OCI-M2 (cell line): ENCODE measurements around the gene CDKL5.
"Not testable (repeated sequence)": the region's sequence is repeated elsewhere in the genome, so short reads cannot be mapped to it uniquely, and the experiment has no call there.

ENCODE experiments used
- DNase-seq: peaks from one replicate; lab custom pipeline; 2025; ENCODE audit not compliant: unreplicated experiment; lab: John Stamatoyannopoulos, UW

CDKL5 gene

DNA sequence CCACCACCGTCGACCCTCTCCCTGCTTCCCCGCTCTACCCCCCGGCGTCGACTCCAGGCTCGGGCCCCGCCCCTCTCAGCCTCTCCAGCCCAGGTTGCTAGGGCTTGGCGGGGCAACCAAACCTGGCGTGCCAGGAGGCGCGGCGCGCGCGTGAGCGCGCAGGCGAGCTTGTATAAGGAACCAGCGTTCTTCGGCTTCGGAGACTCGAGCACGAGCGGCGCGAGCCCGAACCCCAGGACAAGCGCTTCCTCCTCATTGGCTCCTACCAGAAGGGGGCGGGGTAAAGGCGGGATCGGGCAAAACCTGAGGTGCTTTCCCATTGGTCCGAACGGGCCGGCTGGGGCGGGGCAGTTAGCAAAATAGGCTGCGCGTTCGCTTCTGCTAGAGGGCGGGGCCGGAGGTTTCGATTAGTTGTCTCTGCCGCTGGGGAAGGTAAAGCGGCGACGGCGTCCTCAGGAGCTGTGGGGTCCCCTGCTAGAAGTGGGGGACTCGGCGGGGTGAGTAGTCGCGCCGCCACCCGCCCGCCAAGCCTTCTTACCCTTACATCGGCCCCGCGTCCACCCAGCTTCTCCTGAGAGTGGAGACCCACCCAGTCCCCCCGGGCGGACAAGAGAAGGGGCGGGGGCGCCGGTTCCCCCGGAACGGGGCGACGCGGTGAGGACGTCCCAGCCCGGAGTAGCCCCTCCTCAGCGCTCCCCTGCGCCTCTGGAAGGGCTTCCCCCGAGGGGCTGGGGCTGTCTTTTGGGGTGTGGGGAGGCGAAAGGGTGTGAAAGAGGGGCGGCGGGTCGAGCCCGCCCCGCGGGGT, at the start of gene CDKL5:
Gene CDKL5, plus strand, starts transcription at position 410 of the 805 bp plus-strand sequence. CDS start 81,489 bp downstream, outside the sequence.
- peak; percentile 73 for DNase-seq

DNA sequence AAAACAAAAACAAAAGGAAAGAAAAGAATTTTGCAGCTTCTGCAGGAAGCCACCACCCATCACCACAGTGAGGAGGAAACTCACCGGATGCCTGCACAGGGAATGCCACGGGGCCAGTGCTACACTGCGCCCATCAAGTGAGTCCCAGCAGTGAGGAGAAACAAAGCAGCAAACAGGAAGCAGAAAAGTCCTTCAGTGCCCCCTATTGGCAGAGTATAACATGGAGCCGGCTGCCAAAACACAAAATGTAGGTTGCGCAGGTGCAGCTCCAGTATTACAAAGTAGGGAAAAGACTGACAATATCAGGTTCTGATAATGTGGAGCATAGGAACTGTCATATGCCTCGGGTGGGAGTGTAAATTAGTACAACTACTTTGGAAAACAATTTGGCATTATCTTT, 47.6 kb upstream of the CDKL5 start:
- no peak for DNase-seq

DNA sequence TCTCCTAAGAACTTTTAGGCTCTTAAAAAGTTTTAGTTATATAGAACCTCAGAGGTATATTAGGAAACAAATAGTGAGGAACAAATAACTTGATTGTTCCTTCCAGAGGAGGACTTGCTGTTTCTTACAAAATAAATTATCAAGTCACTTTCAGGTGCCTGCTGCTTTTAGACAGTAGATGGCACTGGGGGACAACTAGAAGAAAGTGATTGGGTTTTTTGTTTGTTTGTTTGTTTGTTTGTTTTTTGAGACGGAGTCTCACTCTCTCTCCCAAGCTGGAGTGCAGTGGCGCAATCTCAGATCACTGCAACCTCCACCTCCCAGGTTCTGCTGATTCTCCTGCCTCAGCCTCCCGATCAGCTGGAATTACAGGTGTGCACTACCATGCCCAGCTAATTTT, 35.4 kb upstream of the CDKL5 start:
- DNase-seq = no peak

DNA sequence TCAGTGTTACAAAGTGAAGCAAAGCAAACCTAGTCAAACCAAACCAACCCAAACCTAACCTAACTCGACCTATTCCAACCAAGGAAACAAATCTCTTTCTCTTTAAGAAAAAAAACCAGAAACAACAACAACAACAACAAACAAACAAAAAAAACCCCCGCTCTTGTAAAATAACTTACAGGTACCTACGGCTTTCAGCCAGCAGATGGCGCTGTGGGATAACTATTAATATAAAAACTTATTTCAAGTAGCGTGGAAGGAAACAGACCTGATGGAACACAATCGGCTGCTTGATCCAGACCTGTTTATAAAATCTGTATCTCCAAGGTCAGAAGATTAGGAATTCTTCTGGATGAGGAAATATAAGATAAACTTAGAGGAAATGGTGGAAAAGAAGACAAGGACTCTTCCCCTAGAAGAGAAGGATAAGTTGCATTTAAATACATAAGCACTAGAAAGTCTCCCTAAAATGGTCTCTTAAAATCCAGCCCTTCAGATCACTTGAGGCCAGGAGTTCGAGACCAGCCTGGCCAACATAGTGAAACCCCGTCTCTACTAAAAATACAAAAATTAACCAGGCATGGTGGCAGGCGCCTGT, 34.4 kb upstream of the CDKL5 start:
- no peak for DNase-seq

DNA sequence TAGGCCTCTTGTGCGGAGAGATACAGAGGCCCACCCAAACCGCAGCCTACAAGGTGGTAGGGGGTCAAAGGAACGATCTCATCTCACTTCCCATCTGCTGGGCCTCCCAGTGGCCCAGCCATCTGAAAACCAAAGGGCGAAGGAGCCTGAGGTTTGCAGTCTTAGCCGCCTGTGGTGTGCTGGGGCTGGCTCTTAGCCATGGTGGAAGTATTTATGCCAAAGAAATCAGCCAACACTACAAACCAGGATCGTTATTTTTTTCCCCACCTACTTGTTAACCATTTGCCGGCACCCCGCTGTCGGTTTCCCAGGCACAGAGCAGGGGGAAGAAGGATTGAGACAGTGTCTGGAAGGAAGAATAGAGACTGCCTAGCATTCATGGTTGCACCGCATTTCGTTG, 30.9 kb upstream of the CDKL5 start:
- DNase-seq = no peak

DNA sequence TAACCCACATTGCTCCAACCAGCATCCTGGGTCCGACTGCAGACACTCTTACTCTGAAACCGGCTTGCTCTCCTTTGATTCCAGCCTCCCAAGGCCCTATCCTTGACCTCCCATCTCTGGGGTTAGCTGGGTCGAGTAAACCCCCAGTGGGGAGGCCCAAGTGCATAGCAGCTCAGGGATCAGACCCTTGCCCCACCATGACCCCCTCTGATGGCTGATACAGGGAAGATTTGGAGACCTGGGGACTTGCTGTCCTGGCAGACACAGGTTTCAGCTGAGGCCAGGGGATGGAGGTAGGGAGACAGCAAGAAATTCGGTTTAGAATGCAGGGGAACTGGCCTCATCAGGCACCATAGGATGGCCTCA, 23.6 kb upstream of the CDKL5 start:
- no peak for DNase-seq

DNA sequence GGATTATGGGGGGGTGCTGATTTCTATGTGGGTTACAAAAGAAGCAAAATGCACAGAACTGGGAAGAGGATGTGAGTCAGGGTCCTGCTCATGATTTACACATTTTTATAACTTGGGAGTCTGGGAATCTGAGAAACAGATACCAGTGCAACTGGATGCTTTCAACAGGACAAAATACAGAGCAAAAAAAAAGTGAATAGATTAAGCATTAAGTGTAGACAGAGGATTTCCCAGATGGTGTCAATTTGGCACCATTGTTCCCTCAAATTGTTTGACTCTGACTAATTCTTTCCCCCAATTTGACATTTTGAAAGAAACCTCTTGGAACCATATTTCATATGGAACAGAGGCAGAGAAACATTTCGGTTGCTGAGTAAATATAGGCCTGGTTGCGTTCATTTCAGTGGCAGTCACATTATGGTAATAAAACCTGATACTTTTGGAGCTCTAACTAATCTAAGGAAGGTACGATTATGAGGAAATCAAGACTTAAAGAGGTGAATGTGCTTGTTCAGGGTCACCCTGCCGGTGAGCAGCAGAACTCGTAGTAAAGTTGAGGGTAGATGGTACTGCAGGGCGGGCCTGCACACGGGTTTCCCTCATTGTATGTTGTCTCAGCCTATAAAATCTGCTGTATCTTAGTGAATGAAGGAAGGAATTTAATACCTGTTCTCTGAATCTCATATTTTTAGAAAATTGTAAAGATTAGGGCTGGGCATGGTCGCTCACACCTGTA, 18.7 kb upstream of the CDKL5 start:
- DNase-seq = no peak

DNA sequence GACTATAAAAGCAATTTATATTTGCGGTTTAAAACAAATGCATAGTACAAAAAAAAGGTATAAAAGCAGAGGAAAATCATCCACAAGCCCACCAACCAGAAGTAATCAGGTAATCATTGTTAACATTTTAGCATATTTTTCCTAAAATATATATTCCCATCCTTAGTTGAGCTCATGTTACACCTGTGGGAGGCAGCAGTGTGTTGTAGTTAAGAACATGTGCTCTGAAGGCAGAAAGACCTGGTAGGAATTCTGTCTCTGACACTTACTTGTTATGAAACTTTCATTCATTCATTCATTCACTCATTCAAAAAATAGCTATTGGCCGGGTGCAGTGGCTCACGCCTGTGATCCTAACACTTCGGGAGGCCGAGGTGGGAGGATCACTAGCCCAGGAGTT, 15.4 kb upstream of the CDKL5 start:
- DNase-seq = no peak

DNA sequence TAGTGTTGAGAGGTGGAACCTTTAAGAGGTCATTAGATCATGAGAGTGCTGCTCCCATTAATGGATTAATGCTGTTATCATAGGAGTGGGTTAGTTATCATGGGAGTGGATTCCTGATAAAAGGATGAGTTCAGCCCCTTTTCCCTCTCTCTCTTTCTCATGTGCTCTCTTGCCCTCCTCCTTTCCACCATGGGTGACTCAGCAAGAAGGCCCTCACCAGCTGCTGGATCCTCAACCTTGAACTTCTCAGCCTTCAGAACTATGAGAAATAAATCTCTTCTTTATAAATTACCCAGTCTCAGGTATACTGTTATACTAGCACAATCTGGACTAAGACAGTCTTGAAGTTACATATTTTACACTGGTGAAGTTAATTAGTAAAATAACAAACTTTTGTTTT, 10.0 kb upstream of the CDKL5 start:
- no peak for DNase-seq

DNA sequence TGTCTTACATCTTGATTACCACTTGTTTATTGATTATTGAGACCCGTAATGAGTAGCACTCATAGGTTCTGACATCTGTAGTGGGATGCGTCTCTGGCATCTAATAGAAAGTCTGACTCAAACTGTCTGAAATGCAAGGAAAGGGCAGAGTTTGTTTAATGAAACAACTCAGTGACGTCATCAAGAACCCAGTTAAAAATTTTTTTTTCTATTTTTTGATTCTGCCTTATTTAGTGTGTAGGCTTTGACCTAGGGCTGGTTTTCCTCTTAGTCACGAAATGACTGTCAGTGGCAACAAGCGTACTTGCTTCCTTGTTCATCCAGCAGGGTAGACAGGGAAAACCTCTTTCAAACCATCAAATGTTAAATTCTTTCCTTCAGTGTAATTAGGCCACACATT, 3.1 kb upstream of the CDKL5 start:
- no peak for DNase-seq

DNA sequence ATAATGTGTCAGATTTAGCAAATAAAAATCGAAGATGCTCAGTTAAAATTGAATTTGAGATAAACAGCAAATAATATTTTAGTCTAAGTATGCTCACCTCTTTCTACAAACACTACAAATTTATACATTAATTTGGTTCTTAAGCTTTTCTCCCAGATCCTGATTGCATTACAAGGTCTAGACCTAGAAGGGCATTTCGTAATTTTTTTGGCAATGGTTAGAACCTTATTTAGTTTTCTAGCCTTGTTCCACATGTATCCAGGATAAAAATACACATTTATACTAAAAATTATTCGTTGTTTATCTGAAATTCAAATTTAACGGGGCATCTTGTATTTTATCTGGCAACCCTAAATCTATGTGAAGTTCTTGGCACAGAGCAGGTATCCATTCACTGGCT, 2.5 kb upstream of the CDKL5 start:
- no peak for DNase-seq

DNA sequence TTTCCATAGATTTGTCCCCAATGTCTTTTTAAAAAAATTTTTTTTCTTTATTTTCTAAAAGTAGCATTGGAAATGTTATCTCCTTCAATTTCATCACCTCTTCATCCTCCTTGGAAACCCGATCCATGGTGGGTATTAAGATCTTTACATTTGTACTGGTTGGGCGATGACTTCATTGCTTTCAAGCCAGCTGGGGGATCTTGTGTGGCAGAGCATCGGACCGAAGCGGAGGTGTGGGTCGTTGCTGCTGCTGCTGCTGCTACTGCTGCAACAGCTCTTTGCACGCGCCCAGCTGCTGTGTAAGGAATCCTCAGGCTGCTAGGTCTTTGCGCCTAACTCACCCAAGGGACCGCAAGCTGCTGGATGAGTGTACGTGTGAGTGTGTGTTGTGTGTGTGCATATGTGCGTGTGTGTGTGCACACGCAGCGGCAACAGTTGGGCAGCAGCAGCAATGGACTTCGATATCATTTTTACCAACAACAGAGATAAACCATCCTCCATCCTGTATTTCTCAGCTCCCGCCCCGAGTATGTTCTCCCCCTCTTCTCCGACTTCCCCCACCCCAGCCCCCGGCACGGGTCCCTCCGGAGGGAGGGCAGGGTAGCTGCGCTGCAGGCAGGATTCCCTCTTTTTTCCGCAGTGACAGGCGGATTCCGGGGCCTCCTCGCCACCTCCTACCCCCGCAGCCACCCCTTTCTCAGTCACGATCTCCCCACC, 768 bp upstream of the CDKL5 start:
- no peak for DNase-seq

DNA sequence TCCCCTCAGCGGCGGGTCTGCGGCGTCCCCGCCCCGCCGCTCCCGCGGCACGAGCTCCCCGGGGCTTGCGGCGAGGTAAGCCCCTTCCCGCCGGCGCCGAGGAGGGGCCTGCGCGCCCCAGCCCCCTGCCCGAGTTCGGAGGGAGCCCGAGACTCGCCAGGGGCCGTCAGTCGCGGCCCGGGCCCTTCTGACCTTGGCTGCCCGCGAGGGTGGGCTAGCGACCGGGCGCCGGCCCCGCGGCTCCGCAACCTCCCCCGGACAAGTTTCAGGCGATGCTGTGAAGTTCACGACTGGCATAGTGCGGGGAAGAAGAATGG, 554 bp downstream of the CDKL5 start:
- DNase-seq = no peak

DNA sequence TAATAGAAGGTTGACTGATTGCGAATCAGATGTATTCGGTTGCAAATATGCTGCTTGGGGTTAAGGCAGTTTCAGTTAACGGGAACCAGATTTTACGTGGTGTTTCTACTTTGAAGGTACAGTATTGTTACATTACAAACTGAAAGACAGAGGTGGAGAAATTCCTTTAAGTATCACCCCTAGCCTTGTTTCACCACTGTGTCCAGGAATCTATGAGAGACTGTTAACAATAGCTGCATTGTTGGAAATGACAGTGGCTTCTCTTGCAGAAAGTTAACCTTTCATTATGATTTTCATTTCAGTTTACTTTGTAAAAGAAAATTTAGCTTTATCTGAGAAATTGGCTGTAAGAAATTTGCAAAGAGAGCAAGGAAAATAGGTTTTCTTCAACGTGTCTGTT, 2.6 kb downstream of the CDKL5 start:
- no peak for DNase-seq

DNA sequence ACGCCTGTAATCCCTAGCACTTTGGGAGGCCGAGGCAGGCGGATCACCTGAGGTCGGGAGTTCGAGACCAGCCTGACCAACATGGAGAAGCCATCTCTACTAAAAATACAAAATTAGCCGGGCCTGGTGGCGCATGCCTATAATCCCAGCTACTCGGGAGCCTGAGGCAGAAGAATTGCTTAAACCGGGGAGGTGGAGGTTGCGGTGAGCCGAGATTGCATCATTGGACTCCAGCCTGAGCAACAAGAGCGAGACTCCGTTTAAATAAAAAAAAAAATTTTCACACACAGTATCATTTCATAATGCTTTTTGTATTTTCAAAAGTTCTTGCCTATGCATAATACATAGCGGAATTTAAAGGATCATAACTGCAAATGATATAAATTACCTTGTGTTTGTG, 7.9 kb downstream of the CDKL5 start:
- not testable (repeated sequence) for DNase-seq

DNA sequence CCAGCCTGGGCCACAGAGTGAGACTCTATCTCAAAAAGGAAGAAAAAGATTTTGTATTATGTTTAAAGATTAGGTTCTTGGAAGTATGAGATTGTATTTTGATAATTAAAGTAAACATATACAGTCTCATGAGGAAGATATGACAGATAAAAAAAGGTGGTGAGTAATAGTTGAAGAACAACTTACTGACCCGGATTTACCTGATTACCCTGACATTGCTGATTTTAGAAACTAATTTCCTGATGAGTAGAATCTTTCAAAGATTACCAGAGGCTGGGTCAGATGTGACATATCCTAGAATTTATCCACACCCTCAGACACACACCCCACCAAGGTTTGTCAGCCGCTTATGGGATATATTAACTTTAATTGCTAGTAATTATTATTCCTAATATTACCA, 9.5 kb downstream of the CDKL5 start:
- no peak for DNase-seq

DNA sequence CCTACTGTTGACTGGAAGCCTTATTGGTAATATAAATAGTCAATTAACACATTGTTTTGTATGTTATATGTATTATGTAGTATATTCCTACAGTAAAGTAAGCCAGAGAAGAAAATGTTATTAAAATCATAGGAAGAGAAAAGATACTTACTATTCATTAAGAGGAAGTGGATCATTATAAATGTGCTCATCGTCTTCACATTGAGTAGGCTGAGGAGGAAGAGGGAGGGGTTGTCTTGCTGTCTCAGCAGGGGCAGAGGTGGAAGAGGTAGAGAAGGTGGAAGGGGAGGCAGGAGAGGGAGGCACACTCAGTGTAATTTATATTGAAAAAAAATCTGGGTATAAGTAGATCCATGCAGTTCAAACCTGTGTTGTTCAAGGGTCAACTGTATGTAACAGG, 10.6 kb downstream of the CDKL5 start:
- DNase-seq = no peak

DNA sequence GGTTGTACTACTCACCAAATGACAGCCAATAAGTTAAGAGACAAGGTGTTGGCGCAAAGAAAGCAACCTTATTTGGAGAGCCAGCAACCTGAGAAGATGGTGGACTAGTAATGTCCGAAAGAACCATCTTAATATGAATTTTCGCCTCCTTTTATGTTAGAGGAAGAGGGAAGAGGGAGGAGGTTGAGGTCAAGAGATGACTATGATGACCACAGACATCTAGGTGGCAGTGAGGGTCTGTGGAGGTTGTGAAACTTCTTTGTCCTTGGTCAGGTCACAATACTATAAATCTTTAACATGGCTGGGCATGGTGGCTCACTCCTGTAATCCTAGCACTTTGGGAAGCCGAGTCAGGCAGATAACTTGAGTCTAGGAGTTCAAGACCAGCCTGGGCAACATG, 15.4 kb downstream of the CDKL5 start:
- DNase-seq = no peak

DNA sequence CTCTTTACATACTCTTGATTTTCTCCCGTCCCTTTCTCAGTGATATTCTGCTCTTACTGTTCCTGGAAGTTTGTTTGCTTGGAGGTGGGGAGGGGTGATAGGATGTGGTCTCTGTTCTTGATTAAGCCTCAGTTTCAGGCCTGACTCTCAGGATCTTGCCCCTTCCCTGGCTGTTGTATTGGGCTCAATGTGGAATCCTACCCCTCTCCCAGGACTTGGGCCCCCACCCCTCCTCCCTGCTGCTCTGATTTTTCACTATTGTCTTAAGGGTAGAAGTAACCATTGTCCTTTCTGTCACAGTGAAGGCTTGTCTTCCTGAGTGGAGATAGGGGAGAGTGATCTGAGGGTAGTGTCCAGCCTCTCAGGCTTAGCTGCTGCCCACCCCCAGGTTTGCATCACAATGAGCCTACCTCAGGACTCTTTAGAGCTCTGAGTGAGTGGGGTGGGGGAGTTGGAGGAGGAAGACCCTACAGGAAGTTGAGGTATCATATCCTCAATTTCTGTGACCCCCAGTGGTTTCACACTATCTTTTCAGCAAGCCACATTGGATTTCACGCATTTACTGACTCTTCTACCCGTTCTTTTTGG, 16.5 kb downstream of the CDKL5 start:
- DNase-seq = no peak

DNA sequence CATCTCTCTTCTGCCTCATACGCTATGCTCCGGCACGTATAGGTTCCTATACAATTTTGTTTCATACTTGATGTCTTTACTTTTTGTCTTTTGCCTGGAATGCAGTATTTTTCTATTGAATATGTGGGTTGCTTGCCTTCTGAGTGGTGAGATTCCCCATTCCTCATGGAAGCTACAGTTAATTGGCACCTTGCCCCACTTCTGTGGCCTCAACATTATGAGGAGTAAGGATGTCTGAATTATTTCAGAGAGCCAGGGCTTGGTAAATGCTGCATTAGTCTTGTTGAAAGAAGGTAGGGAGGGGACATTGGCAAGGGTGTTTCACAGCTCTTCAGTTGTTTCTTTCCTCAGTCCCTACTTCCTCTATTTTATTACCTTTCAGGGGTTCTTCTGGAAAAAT, 23.0 kb downstream of the CDKL5 start:
- no peak for DNase-seq

DNA sequence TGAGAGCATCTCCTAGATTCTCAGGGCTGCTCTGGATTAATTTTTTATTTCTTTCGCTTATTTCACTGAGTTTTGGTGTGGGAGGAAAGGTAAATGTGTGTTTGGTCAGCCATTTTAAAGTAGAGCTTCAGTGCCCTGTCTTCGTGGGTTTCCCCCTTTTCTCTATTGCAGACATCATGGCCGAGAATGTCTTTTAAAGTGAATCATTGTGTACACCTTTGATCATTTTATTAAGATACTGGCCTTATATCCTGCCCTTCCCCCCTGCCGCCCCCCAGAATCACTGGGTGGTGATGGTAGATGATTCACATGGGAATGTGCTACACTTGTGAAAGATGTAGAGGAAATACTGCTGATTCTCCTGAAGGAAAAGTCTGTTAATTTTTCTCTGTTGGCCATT, 23.8 kb downstream of the CDKL5 start:
- no peak for DNase-seq
